Heart left ventricle (tissue), 13 donors: Measurements from ENCODE around the gene C5orf52.
"Not testable (repeated sequence)": the region's sequence is repeated elsewhere in the genome, so short reads cannot be mapped to it uniquely, and the experiment has no call there.

Experiments used
- CTCF ChIP-seq, 12 donors: fragments of 200-600 bp; sonication (generic) in 4 of 12; IDR thresholded peaks; one replicate each; pipeline versions ENCODE4 v1.5.0 to v1.8.0; 2018 to 2022; ENCODE audit warnings: antibody characterized with exemption in 12 of 12, mild to moderate bottlenecking in 5 of 12
- POLR2A ChIP-seq, 2 donors: fragments of 450-650 bp; IDR thresholded peaks; one replicate each; pipeline ENCODE4 v1.6.1; 2017; ENCODE audit warnings: antibody characterized with exemption in 2 of 2, mild to moderate bottlenecking in 2 of 2, moderate library complexity in 2 of 2
- donor health status: ischemic (EF 13 %, LVEDD 7.1; RV severe dilation, severe dysfunction).
- donor health status: DM: no; HTN: yes; CAD: no.
- donor health status: DM: no; HTN: no; CAD: no.
- donor health status: ischemic (EF 25% LVEDD 6.9; RV normal size, moderate dysfunction).
- donor health status: ischemic (EF 25% LVEDD 5.7; RV mildly dilated, moderate dysfunction).
- donor health status: ischemic (EF 35%, LVEDD 5.7; RV mildly dilated, moderate dysfunction).
- donor health status: nonischemic (EF 11% LVEDD 7.7; RV severe dilation, severe dysfunction).
- donor health status: DM: yes; HTN: yes; CAD: no.
- donor health status: PGD.
- donor health status: ischemic (EF 29% LVEDD 5.4; RV normal size, mild dysfunction).
- donor health status: nonischemic (EF 23%, LVEDD 6.1; RV moderate dilation, normal function).

- TF ChIP-seq CTCF, POLR2A (IDR thresholded peaks at IDR 0.05): not testable (repeated sequence)
Measured at GRCh38 chr5:157722895-157723294, 51.6 kb downstream of the C5orf52 start.
